ENCODE results near the gene COMT. TPM values are rescaled to one million over a fixed set of nuclear protein-coding genes. Genes with fewer than 3 reads are reported as not detected.

The COMT gene
- total RNA-seq, 1 donor = 120 TPM

- H3K4me3 ChIP-seq (ENCODE audit: low read depth, low read length) = no peak overlapping the region
- no peak for TF ChIP-seq CTCF (IDR thresholded peaks at IDR 0.05; ENCODE audit: insufficient read depth, low read length)
- no peak for DNase-seq (ENCODE audit: low read depth)
These were observed 40.7 kb downstream of the COMT start for GRCh38 chr22:19981961-19982920.

GRCh38 chr22:19982991-19983578 lies 41.5 kb downstream of the COMT start:
- TF ChIP-seq CTCF (IDR thresholded peaks at IDR 0.05; ENCODE audit: insufficient read depth, low read length) = no peak
- no peak overlapping the region for H3K4me3 ChIP-seq (ENCODE audit: low read depth, low read length)
- DNase-seq (ENCODE audit: low read depth) = no peak

GRCh38 chr22:19983741-19984140 lies 42.2 kb downstream of the COMT start:
- no peak overlapping the region for H3K4me3 ChIP-seq (ENCODE audit: low read depth, low read length)
- no peak for TF ChIP-seq CTCF (IDR thresholded peaks at IDR 0.05; ENCODE audit: insufficient read depth, low read length)
- no peak for DNase-seq (ENCODE audit: low read depth)

GRCh38 chr22:19984201-19984753 lies 42.7 kb downstream of the COMT start:
- peak; percentile 68 for DNase-seq (ENCODE audit: low read depth)
- TF ChIP-seq CTCF (IDR thresholded peaks at IDR 0.05; ENCODE audit: insufficient read depth, low read length) = no peak
- H3K4me3 ChIP-seq (ENCODE audit: low read depth, low read length) = no peak overlapping the region

- no peak for DNase-seq (ENCODE audit: low read depth)
- H3K4me3 ChIP-seq (ENCODE audit: low read depth, low read length) = no peak overlapping the region
- no peak for TF ChIP-seq CTCF (IDR thresholded peaks at IDR 0.05; ENCODE audit: insufficient read depth, low read length)
These were observed 43.6 kb downstream of the COMT start for GRCh38 chr22:19984851-19985811.

GRCh38 chr22:19986011-19986409 lies 44.4 kb downstream of the COMT start:
- no peak for TF ChIP-seq CTCF (IDR thresholded peaks at IDR 0.05; ENCODE audit: insufficient read depth, low read length)
- DNase-seq (ENCODE audit: low read depth) = no peak
- peak overlapping the region; percentile 80 for H3K4me3 ChIP-seq (ENCODE audit: low read depth, low read length)
